Measurements from ENCODE around the gene CFAP20.
A peak's percentile ranks its signal among the peaks of the same experiment; 100 is the strongest.

The CFAP20 gene

DNA sequence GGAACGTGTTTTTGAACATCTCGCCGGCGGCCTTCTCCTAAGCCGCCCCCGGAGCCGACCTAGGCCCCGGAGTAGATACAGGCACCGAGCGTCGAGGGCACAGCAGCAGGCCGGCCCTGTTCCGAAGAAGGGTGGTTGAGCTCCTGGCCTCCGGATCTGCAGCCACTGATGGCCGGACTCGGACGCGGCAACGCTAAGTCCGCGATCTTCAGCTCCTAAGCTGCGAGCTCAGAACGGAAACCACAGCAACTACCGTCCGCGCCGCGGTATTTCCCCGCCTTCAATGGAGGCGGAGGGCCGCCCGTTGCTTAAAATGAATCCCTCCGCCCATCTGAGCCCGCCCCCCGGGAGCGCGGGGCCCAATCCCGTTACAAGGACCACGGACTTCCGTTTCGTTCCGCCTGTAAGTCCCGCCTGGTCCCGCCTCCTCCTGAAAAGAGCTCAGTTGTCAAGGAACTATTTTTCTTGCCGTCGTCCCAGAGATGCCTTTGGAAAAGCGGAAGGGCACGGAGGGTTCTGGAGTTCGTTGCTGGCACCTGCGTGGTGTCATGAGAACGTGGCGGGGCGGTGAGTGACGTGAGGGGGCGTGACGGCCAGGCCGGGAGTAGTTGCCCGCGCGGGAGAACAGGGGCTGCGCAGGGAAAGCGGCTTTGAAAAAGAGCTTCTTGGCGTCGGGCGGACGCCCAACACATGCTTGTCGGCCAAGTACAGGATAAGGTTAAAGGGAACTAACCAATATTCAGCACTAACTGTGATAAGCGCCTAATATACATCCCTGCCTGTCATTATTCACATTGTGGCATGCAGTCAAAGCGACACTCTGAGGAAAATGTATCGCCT is at the start of gene CFAP20:
Gene CFAP20, minus strand, starts transcription at position 285 of the 840 bp plus-strand sequence. Its CDS starts 266 bp downstream, at position 19.
- DNase-seq, result peak; percentile 82 to 99 (median 96)

DNA sequence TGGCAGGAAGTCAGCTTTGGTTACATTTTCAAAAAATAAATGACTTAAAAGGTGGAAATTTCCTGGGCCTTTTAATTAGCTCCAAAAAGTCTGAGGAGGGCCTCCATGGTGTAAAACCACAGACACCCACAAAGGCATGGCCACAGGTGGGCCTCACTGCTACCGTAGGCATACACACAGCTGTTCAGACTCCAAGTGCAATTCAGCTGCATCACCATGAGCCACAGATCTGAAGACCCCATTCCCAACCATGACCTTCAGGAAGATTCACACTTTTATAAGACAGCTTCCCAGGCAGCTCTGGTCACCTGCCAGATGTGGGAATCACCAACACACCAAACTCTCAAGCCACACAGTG is 48.2 kb upstream of the CFAP20 start:
- no peak for DNase-seq

DNA sequence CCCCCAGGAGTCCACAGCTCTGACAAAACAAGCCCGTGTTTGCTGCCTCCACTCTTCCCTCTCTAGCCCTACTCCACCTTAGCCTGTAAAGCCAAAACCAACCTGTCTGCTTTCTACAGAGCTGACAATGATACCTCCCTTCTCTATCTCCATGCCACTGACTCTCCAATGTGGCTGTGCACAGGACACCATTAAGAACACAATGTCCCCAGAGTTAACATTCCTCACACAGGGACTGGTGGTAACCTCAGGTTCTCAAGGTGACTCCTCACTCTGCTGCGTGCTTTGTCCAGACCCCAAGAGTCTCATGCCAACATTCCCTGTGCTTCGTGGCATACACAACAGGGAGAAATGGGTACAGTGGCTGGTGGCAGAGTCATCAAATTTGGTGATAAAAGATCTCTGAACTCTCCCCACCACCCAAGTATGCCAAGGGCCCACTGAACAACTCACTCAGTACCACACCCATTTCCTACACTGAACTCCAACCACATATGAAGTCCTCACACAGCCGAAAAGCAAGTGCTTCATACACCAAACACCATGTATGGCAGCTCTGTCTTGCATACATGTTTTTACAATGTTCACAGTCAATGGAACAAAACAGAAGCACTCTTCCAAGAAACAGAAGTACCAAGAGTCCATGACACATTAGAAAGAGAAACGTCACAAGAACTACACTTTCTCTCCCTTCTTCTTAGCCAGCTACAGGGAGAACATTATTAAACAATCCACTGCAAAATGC is 47.6 kb upstream of the CFAP20 start:
- no peak for DNase-seq

DNA sequence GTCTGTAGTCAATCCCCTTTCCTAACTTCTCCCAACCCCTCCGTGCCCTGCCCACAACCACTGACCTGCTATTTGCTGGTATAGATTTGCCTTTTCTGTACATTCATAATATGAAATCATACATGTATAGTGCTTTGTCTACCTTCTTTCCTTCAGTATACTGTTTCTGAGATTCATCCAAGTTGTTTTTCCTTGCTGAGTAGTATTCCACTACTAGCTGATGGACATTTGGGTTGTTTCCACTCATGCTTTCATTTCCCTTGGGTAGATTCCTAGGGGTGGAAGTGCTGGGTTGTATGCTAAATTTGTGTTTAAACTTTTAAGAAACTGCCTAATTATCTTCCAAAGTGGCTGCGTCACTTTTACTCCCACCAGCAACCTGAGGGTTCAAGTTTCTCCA is 41.0 kb upstream of the CFAP20 start:
- no peak for DNase-seq

DNA sequence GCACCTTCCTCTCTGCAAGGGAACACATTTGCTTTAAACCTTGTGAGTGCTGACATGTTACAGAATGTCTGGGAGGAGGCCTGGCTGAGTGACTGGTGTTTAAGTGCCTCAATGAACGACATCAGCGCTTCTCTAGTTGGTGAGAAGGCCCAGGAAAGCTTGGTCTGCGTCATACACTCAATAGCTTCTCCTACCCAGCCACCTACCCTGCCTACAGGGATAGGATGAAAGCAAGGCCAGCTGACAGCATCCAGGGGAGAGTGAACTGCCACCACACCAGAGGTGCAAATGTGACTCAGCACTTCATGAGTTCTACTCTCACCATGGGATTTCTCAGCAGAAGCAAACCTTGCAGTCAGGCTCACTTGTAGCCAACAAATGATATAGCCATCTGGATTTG is 31.7 kb upstream of the CFAP20 start:
- DNase-seq, result no peak

DNA sequence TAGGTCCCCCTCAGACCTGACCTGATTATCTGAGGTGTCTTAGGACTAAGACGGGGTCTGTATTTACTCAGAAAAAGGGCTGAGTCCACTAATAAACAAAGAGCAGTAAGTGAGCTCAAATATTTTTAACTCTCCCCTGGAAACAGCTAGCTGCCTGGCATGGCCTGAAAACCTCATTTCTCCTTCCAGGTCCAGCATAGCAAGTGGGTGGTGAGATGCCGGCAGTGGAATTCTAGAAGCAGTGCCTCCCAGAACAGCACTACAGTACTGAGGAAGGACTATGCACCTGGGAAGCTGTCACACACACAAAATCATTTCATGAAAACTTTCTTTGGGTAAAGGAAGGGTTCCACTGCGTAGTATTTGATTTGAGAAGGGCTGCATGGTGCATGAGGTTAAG is 29.5 kb upstream of the CFAP20 start:
- DNase-seq, result no peak

DNA sequence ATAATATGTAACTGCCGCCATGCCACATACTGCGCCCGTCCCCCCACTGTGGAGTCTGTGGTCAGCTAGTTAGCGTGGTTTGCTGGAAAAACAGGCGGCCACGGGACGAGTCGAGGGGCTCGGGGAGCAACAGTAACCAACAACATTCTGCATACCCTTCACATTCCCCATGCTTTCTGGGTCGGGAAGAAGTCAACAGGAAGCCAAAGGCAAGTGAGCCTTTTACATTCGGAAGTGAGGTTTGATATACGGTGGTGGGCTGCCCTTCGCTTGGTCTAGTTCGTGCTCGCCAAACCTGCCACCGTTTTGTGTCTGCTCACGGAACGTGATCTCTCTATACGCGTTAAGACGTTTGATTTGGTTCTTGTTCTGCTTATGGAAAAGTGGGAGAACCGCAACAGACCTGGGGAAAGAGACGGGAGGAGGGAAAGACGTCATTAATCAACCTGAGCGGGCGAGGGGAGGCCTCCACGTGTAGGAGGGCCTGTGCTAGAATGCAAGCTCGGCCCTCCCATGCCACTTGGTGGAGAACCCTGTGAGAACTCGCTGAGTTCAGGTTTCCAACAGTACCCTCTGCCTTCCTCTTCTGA is 28.9 kb upstream of the CFAP20 start:
- no peak for DNase-seq

DNA sequence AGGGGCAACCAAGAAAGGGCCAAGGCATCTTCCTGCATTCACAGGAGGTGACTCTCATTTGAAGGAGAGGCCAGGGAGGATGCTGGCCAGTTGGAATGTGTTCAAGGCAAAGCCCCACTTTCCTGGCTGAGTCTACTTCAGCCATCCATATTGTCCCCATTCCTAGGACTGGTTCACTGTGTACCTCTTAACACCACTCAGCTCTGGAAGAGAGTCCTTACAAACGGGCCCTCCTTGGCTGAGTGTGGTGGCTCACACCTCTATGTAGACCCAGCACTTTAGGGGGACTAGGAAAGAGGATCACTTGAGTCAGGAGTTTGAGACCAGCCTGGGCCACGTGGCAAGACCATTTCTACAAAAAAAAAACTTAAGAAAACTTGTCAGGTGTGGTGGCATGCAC is 28.1 kb upstream of the CFAP20 start:
- DNase-seq, result no peak

DNA sequence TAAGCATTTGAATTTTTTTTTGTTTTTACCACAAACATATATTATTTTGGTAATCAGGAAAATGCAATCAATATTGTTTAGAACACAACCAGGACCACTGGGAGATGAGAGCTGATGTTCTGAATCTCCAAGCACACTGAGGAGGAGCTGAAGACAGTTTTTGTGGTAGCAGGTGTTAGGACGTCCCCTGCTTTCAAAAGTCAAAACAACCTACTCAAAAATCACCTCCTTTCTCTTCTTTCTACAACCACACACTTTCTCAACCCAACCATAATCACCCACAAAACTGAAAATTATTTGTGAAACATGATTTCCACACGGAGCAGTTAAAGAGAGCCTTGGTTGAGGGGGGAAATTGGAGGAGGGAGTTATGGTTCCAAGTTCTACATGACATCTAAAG is 26.7 kb upstream of the CFAP20 start:
- DNase-seq, result no peak

DNA sequence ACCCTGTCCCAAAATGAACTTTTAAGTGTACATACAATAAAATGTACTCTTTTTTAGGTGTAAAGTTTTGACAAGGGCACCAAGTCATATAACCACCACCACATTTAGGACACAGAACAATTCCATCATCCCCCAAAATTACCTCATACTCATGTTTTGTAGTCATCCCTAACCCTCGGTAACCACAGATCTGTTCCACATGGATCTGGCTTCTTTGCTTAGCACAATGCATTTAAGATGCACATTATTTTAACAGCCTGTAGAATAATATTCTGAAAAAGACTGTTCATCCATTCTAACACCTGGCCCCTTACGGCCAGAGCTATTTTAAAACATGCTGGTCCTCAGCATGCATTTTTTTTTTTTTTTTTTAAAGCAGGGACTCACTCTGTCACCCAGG is 25.2 kb upstream of the CFAP20 start:
- DNase-seq, result no peak

DNA sequence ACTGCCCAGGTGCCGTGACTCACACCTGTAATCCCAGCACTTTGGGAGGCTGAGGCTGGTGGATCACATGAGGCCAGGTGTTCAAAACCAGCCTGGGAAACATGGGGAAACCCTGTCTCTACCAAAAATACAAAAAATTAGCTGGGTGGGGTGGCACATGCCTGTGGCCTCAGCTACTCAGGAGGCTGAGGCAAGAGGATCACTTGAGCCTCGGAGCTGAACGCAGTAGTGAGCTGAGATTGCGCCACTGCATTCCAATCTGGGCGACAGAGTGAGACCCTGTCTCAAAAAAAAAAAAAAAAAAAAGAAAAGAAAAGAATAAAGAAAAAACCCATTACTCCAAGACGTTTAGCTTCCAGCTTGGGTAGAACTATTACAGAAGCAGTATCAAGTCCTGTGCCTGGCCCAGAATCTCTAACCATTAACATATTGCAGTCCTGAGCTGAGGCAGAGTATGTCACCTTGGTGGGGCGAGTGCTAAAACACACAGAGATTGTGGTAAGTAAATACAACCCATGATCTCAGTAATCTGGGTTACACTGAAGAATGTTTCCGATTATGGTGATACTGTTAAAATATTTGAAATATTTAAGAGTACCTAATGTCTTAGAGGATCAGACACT is 23.2 kb upstream of the CFAP20 start:
- DNase-seq, result no peak

DNA sequence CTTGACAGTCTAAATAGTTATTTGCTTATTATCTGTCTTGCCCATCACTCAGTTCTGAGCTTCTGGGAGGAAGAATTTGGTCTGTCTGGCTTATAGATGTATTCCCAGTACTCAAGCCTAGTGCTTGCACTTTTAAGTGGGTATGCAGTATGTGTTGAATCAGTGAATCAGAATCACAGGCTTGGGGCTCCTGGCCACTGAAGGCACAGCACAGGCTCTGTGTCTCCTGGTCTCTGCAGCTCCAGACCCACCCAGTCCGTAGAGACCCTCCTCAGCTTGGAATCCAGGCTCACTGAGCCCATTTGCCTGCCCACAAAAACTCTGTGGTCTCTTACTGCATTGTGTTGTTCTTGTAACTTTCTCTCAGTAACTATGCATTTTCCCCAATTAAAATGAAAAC is 19.3 kb upstream of the CFAP20 start:
- DNase-seq, result no peak

DNA sequence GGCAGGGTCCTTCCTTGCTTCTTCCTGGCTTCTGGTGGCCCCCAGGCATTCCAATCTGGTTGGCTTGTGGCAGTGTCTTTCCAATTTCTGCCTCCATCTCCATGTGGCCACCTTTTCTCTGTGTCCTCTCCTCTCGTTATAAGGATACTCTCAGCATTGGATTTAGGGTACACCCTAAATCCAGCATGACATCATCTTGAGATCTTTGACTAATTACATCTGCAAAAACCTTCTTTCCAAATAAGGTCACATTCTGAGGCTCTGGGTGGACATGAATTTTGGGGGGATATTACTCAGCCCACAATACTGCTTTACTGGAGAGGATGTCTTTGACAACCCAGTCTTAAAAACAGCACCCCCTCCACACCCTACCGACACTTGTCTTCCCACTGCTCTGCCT is 18.9 kb upstream of the CFAP20 start:
- no peak for DNase-seq

DNA sequence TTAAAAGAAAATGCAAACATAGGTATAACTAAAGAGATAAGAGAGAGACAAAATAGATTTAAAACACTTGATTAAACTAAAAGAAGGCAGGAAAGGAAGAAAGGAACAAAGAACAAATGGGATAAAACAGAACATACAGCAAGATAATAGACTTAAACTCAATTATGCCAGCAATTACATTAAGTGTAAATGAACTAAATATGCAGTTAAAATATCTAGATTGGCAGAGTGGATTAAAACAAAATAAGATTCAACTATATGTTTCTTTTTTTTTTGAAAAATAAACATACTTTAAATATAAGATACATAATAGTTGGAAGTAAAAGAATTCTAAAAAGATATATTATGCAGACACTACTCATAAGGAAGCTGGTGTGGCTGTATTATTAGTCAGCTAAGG is 9.7 kb upstream of the CFAP20 start:
- no peak for DNase-seq

DNA sequence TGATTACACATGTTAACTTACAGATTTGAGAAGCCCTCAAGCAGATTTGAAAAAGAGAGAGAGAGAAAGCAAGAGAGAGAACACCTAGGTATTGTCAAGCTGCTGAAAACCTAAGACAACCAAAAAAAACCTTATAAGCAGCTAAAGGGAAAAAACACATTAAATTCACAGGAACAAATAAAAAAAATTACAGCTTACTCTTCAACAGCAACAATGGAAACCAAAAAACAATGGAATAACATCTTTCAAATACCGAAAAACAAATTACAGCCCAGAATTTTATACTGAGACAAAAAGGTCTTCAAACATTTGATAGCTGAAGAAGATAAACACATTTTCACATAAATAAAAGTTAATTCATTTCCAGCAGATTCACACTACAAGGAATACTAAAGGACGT is 8.4 kb upstream of the CFAP20 start:
- DNase-seq, result no peak

DNA sequence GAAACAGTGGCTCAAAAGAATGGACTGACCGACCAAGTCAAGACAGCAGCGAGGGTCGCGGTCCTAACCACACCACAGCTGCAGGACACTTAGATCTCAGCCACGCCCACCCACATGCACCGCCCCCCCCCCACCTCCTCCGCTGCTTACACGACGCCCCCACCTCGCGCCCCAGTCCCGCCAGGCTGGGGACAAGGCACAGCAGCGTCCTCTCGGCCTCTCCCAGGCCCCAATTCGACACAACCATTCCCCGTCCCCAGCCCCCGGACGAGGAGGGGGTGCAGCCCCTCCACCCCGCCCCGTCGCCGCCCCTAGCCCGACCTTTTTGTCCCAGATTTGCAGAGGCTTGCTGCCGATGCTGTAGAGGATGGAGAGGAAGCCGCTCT is 477 bp downstream of the CFAP20 start:
- peak in 4 of 14 donors; percentile 52 to 65 (median 60) for DNase-seq

DNA sequence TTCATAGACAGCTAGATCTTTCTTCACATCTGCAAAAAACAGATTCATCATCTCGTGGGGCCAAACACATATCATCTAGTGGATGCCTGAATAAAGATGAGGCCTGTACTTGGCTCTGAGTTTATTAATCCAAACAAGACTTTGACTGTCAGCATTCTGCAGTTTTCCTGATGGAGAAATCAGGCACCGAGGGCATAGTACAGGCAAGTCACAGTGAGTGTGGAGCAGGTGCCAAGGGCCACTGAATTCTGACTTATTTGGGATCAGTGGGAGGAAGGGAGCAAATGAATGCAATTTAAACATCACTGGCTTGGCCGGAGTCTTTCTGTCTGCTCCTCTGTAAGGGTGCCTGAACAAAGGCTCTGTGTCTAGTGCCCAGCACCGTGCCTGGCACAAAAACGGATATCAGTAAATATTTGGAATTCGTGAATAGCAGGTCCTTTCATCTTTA is 975 bp downstream of the CFAP20 start:
- DNase-seq, result peak in 6 of 14 donors; percentile 19 to 60 (median 29)

DNA sequence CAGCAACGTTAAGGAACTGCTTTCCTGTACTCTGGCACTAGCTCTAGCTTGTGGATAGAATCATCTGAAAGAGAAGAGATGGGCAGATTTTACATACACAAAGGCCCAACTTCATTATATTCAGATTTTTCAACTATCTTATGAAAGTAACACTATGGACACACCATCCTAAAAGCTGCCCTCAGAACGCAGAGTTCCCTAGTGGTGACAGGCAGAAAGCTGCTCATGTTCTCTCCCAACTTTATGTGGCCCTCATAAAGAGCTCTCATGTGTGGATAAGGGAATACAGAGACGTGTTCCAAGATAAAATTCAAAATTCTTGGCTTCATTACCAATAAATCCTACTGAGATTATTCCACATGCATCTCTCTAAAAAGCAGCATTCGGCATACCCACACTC is 1.5 kb downstream of the CFAP20 start:
- no peak for DNase-seq

DNA sequence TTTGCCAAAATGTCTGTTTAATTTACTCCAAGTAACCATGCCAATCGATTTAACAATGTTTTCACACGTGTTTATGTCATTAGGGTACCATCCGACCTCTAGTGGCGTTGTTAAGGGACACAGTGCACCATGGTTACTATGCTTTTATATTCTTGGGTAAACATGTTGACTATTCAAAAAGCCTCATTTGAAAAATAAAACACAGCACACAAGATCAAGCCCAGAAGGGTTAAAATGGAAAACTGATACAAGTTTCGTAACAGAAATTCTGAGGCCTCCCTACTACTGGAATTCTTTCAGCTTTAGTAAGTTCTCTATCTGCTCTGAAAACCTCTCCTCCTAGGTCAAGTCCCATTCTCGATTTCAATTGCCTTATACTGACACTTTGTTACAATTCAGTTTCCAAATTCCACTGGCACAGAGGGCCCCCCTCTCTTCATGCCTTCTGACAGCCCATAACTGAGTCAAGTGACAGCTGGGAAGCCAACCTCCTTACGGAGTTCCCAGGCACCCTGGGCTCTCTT is 2.1 kb downstream of the CFAP20 start:
- peak in 3 of 14 donors; percentile 7 to 18 (median 14) for DNase-seq

DNA sequence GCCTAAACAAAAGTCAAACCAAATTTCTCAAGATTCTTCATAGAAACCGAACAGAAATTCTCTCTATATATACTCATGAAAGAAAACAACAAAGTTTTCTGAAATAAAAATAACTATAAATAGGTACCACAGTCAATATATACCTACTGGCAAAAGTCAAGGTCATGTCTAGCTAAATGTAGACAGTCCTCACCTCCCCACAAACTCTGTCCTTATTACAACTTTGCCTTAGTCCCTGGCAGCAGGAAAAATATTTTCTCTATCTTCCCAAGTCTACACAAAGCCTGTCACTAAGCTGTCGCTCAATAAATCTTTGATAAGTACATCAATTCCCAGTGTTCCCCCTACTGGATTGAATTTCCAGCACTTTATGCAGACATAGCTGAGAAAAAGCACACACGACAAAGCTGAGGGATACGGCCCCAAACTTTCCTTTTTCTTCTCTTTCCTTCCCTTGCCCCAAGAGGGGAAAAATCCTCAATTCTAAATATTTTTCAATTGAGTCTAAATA is 2.7 kb downstream of the CFAP20 start:
- no peak for DNase-seq

DNA sequence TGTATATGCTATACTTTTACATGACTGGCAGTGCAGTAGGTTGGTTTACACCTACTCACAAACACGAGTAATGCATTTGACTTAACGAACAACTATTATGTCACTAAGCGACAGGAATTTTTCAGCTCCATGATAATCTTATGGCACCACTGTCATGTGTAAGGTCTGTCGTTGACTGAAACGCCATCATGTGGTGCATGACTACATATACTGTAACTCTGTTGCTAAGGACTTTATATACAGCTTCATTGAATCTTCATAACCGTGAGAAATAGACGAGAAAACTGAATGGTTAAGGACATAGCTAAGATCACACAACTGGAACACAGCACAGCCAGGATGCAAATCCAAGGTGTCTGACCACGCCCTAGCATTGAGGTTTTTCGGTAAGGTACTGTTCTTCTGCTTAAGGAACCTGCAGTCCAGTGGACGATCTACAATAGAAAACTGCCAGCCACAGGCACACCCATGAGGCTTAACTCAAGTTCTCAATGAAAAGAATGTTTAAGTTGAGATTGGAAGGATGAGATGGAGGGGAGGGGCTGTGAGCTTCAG is 3.3 kb downstream of the CFAP20 start:
- no peak for DNase-seq

DNA sequence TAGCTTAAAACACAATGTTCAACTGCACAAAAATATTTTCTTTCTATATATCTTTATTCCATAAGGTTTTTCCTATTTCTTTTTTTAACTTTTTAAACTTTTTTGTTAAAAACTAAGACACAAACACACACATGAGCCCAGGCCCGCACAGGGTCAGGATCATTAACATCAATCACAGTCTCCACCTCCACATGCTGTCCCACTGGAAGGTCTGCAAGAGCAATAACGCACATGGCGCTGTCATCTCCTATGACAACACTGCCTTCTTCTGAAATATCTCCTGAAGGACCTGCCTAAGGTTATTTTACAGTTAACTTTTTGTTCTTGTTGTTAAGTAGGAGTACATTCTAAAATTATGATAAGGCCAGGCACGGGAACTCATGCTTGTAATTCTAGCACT is 4.1 kb downstream of the CFAP20 start:
- no peak for DNase-seq

DNA sequence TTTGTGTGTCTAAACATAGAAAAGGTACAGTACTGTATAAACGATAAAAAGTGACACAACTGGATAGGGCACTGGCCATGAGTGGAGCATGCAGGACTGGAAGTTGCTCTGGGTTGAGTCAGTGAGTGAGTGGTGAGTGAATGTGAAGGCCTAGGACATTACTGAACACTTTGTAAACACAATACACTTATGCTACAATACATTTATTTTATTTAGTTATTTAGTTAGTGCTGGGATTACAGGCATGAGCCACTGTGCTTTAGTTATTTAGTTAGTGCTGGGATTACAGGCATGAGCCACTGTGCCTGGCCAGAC is 4.6 kb downstream of the CFAP20 start:
- DNase-seq, result no peak

All from C1 segment of cervical spinal cord (tissue), 14 donors.